Stomach smooth muscle (tissue), 2 donors: Measurements from ENCODE around the gene KATNBL1.
"Not testable (repeated sequence)": the region's sequence is repeated elsewhere in the genome, so short reads cannot be mapped to it uniquely, and the experiment has no call there.

Experiments
- H3K27ac ChIP-seq: one replicate; pipeline ENCODE4 v1.7.0; 2013; ENCODE audit warnings: mild to moderate bottlenecking, low read length, inconsistent platforms
- H3K27me3 ChIP-seq, 2 donors: one replicate each; pipeline ENCODE4 v1.7.0; 2013; ENCODE audit warnings: low read length in 2 of 2; ENCODE audit not compliant: insufficient read depth in 2 of 2, control insufficient read depth in 1 of 2
- H3K36me3 ChIP-seq, 2 donors: one replicate each; pipeline ENCODE4 v1.7.0; 2013; ENCODE audit warnings: low read length in 2 of 2; ENCODE audit not compliant: control insufficient read depth in 2 of 2, insufficient read depth in 2 of 2
- H3K4me1 ChIP-seq: one replicate; pipeline ENCODE4 v1.7.0; 2013; ENCODE audit warnings: low read length; ENCODE audit not compliant: control insufficient read depth, insufficient read depth
- H3K4me3 ChIP-seq, 2 donors: one replicate each; pipeline ENCODE4 v1.7.0; 2013; ENCODE audit warnings: low read length in 2 of 2
- H3K9ac ChIP-seq, 2 donors: one replicate each; pipeline ENCODE4 v1.7.0; 2013; ENCODE audit warnings: low read length in 2 of 2, mild to moderate bottlenecking in 1 of 2
- H3K9me3 ChIP-seq, 2 donors: one replicate each; pipeline ENCODE4 v1.7.0; 2013; ENCODE audit warnings: low read length in 2 of 2; ENCODE audit not compliant: control insufficient read depth in 2 of 2
- donor health status: healthy.
- donor health status: Pancreatic carcinoma.

The KATNBL1 gene

DNA sequence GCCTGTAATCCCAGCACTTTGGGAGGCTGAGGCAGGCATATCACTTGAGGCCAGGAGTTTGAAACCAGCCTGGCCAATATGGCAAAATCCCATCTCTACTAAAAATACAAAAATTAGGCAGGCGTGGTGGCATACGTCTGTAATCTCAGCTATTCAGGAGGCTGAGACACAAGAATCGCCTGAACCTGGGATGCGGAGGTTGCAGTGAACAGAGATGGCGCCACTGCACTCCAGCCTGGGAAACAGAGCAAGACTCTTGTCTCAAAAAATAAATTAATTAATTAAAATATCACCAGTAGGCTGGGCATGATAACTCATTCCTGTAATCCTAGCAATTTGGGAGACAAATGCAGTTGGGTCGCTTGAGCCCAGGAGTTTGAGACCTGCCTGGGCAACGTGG, 16.6 kb downstream of the KATNBL1 start:
- H3K36me3 ChIP-seq, H3K9me3 ChIP-seq, H3K27me3 ChIP-seq, H3K4me1 ChIP-seq, H3K9ac ChIP-seq, H3K27ac ChIP-seq, H3K4me3 ChIP-seq: not testable (repeated sequence)

DNA sequence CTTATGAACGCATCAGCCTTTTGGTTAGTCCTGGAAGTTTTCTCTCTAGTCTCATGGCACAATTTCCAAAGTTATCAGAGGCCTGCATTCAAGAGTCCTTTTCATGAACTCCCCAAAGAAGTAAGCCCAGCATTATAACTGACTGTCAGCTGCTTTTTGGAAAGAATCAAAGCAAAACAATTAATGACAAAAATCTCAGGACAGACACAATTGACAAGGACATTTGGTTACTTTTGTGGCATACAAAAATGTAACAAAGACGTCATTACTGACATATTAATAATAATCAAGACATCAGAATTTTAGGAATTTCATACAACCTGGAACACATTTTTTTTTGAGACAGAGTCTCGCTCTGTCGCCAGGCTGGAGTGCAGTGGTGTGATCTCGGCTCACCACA, 21.2 kb downstream of the KATNBL1 start:
- no peaks in the 10 kb centered on the region for H3K27me3 ChIP-seq
- H3K36me3 ChIP-seq, result no peaks in the 10 kb centered on the region
- no peak overlapping the region for H3K9ac ChIP-seq
- no peaks in the 10 kb centered on the region for H3K9me3 ChIP-seq
- peaks cover 2% of the 10 kb centered on the region for H3K4me1 ChIP-seq
- no peak overlapping the region for H3K4me3 ChIP-seq
- H3K27ac ChIP-seq, result no peak overlapping the region

DNA sequence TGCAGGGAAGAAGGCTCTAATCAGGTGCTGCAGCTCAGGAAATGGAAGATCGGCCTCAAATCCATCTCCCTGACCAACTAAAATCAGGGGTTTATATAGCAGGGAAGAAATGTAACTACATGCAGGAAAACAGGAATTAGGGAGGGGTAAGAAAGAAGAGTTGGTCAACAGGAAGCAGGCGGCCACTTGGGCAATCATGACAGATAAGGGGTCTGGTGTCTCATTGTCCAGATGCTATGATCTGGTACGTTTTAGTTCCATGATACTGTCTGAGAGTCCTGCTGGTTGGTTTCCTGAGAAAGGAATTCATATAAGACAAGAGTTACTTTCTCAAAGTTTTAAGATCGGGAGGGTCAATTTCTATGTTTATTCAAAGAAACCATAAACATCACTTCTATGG, 24.2 kb downstream of the KATNBL1 start:
- H3K4me3 ChIP-seq, result no peak overlapping the region
- no peak overlapping the region for H3K9ac ChIP-seq
- H3K27me3 ChIP-seq, result no peaks in the 10 kb centered on the region
- no peak overlapping the region for H3K27ac ChIP-seq
- peaks cover 2% of the 10 kb centered on the region for H3K4me1 ChIP-seq
- H3K36me3 ChIP-seq, result no peaks in the 10 kb centered on the region
- no peaks in the 10 kb centered on the region for H3K9me3 ChIP-seq

DNA sequence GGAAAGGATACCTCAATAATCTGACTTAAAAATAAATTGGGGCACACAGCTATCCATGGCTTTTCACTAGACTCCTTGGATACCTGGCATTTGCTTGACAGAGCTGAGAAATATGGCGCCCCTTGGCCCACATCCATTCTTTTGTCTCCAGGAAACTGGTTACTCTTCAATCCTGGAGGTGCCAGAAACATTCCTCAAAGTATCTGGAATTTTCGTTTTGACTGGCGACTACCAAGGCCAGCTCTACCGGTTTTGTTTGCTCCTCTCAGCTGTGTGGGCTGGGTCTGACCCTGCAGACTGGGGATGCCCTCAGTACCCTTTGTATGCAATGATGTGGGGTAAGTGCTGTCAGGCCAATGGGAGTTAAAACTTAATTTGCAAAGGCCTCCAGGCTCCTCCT, 27.0 kb downstream of the KATNBL1 start:
- Histone ChIP-seq H3K4me1 (peaks cover 2% of the 10 kb centered on the region), H3K27me3 (no peaks in the 10 kb centered on the region), H3K4me3 (no peak overlapping the region), H3K27ac (no peak overlapping the region), H3K9ac (no peak overlapping the region), H3K36me3 (no peaks in the 10 kb centered on the region), H3K9me3 (no peaks in the 10 kb centered on the region)

DNA sequence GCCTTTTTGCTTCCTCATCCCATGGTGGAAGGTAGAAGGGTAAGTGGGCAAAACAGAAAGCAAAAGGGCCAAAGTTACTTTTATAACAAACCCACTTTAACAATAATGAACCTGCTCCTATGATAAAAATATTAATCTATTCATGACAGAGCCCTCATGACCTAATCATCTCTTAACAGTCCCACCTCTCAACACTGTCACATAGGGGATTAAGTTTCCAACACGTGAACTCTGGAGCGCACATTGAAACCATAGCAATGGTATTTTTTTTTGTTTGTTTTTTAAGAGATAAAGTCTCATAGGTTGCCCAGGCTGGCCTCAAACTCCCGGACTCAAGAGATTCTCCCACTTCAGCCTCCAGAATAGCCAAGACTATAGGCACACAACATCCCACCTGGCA, 30.7 kb downstream of the KATNBL1 start:
- H3K4me3 ChIP-seq, result no peak overlapping the region
- no peak overlapping the region for H3K9ac ChIP-seq
- H3K4me1 ChIP-seq, result no peaks in the 10 kb centered on the region

DNA sequence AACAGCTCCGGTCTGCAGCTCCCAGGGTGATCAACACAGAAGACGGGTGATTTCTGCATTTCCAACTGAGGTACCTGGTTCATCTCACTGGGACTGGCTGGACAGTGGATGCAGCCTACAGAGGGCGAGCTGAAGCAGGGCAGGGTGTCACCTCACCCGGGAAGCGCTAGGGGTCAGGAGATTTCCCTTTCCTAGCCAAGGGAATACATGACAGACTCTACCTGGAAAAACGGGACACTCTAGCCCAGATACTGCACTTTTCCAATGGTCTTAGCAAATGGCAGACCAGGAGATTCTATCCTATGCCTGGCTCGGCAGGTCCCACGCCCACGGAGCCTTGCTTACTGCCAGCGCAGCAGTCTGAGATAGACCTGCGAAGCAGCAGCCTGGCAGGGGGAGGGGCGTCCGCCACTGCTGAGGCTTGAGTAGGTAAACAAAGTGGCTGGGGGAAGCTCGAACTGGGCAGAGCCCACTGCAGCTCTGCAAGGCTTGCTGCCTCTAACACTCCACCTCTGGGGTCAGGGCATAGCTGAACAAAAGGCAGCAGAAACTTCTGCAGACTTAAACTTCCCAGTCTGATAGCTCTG, 43.8 kb downstream of the KATNBL1 start:
- not testable (repeated sequence) for H3K27me3 ChIP-seq, H3K4me1 ChIP-seq, H3K9ac ChIP-seq, H3K36me3 ChIP-seq, H3K27ac ChIP-seq, H3K9me3 ChIP-seq, H3K4me3 ChIP-seq

More for the DNA sequence above, 30.7 kb downstream of the KATNBL1 start:
- no peaks in the 10 kb centered on the region for H3K36me3 ChIP-seq
- no peak overlapping the region for H3K27ac ChIP-seq
- H3K27me3 ChIP-seq, result no peaks in the 10 kb centered on the region
- no peaks in the 10 kb centered on the region for H3K9me3 ChIP-seq

DNA sequence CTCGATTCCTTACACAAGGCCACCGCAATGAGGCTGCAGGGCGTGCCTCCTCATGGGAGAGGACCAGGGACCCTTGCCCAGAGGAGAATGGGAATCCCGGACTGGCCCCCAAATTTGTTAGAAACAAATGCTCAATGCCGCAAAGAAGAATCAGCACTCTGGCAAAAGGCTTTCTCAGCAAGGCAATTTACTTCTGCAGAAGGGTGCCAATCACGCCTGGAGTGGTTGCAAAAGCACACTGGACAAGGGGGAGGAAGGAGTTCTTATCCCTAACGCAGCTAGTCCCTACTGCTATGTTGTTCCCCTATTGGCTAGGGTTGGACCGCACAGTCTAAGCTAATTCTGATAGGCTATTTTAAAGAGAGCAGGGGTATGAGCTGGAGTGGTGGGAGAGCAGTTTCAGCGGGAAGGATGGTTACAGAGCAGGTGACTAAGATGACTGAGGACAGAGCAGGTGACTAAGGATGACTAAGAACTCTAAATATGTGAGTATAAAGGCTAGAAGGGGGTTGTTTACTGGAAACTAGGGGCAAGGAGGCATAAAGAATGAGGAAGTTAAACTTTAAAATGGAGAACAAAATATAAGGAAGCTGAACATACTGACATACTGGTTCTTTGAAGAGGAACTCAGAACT, 48.5 kb downstream of the KATNBL1 start:
- Histone ChIP-seq H3K36me3 (peaks cover 9 to 12% of the 10 kb centered on the region in 2 donors), H3K4me3 (no peak overlapping the region), H3K9me3 (peaks cover 0 to 4% of the 10 kb centered on the region in 2 donors), H3K4me1 (no peaks in the 10 kb centered on the region), H3K27ac (no peak overlapping the region), H3K27me3 (no peaks in the 10 kb centered on the region), H3K9ac (no peak overlapping the region)

DNA sequence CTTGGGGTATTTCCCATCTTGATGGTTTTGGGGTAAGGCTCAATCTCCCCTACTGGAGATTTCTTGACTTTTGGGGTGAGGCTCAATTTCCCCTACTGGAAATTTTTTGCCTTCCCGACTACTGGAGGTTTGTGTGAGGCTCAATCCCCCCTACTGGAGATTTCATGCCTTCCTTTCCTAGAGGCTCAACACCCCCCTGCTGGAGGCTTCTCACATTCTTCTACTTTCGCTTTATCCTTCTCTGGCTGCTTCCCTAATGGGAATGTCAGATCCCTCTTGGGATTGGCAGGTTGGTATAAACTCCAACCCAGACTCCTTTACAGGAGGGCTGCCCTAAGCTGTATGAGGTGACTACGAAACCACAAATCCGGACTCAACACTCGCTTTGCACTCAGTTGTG, 49.2 kb downstream of the KATNBL1 start:
- Histone ChIP-seq H3K9me3 (peaks cover 0 to 4% of the 10 kb centered on the region in 2 donors), H3K4me3 (no peak overlapping the region), H3K4me1 (no peaks in the 10 kb centered on the region), H3K27ac (no peak overlapping the region), H3K9ac (no peak overlapping the region), H3K36me3 (peaks cover 9 to 16% of the 10 kb centered on the region in 2 donors), H3K27me3 (no peaks in the 10 kb centered on the region)

DNA sequence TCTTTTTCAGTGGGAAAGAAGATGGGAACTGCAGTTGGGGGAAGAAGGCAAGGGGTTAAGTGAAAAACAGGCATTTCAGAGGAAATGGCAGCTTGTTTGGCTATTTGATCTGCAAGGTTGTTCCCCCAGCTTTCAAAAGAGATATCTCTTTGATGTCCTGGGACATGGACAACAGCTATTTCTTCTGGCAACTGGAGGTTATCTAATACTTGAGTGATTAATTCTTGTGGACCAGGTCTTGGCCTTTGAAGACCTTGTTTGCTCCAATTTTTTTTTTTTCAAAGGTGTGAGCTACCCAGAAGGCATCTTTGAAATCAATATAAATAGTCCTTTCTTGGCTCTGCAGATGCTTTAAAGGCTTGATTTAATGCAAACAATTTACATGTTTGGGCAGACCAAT, 51.5 kb downstream of the KATNBL1 start:
- peaks cover 18 to 31% of the 10 kb centered on the region in 2 donors for H3K36me3 ChIP-seq
- H3K9me3 ChIP-seq, result peaks cover 0 to 4% of the 10 kb centered on the region in 2 donors
- H3K27ac ChIP-seq, result no peak overlapping the region
- no peaks in the 10 kb centered on the region for H3K4me1 ChIP-seq
- H3K27me3 ChIP-seq, result no peaks in the 10 kb centered on the region
- H3K4me3 ChIP-seq, result no peak overlapping the region
- H3K9ac ChIP-seq, result no peak overlapping the region

DNA sequence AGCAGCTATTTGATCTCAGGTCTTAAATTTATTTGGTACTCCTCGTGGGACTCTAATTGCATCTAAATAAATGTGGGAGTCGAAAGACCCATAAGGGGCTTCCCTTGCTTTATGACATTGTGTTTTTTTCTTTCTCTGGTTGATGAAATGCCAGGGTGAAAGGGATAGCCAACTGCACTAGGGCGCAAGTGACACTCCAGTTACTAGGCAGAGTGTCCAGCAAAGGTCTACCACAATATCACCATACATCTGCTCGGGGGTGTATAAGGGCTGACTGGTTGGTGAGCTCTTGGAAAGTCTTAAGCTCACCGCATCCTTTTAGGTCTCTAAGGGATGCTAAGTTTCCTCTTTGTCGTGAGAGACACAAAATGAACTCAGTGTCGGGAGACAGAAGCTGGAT, 54.0 kb downstream of the KATNBL1 start:
- no peak overlapping the region for H3K27ac ChIP-seq
- no peak overlapping the region for H3K9ac ChIP-seq
- H3K27me3 ChIP-seq, result no peaks in the 10 kb centered on the region
- H3K4me3 ChIP-seq, result no peak overlapping the region
- no peaks in the 10 kb centered on the region for H3K4me1 ChIP-seq
- peaks cover 13 to 30% of the 10 kb centered on the region in 2 donors for H3K36me3 ChIP-seq
- no peaks in the 10 kb centered on the region for H3K9me3 ChIP-seq

DNA sequence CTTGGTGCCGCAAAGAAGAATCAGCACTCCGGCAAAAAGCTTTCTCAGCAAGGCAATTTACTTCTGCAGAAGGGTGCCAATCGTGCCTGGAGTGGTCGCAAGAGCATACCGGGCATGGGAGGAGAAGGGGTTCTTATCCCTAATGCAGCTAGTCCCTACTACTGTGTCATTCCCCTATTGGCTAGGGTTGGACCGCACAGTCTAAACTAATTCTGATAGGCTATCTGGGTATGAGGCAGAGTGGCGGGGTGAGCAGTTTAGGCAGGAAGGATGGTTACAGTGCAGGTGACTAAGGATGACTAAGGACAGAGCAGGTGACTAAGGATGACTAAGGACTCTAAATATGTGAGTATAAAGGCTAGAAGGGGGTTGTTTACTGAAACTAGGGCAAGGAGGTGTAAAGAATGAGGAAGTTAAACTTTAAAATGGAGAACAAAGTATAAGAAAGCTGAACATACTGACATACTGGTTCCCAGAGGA, 55.1 kb downstream of the KATNBL1 start:
- H3K36me3 ChIP-seq, result peaks cover 14 to 36% of the 10 kb centered on the region in 2 donors
- H3K9ac ChIP-seq, result no peak overlapping the region
- H3K4me3 ChIP-seq, result no peak overlapping the region
- H3K9me3 ChIP-seq, result no peaks in the 10 kb centered on the region
- H3K4me1 ChIP-seq, result no peaks in the 10 kb centered on the region
- no peaks in the 10 kb centered on the region for H3K27me3 ChIP-seq
- no peak overlapping the region for H3K27ac ChIP-seq
